ENCODE data around the gene PCSK9.

GRCh38 chr1:54998100-54998499 is 41.2 kb upstream of the PCSK9 start:
- TF ChIP-seq POLR2A (IDR thresholded peaks at IDR 0.05): no peak
- no peak for TF ChIP-seq CTCF (IDR thresholded peaks at IDR 0.05)
- TF ChIP-seq EP300 (IDR thresholded peaks at IDR 0.05): no peak
